Stimulated activated memory B cell treated with anti-CD40 and anti-IgM and Interleukin-4, amounts not matched to agents 10 μg/mL and 1 μg/mL and 100 μg/mL, for 72 hours (primary cell): ENCODE data around the gene NRP1.
"Not testable (repeated sequence)": the region's sequence is repeated elsewhere in the genome, so short reads cannot be mapped to it uniquely, and the experiment has no call there.

Source experiments
- ATAC-seq: fragments of 150-1000 bp; cut with Tn5 transposase; 2 replicates; pipeline ENCODE4 v1.10.0; 2021
- H3K27ac Mint-ChIP-seq: one replicate; pipeline ENCODE4 v1.8.0; 2022; ENCODE audit warnings: mild to moderate bottlenecking, mixed read lengths
- H3K27me3 Mint-ChIP-seq: one replicate; pipeline ENCODE4 v1.8.0; 2022; ENCODE audit warnings: mixed read lengths
- H3K36me3 Mint-ChIP-seq: one replicate; pipeline ENCODE4 v1.8.0; 2022; ENCODE audit warnings: mixed read lengths
- H3K4me1 Mint-ChIP-seq: one replicate; pipeline ENCODE4 v1.8.0; 2022; ENCODE audit warnings: mixed read lengths
- H3K4me3 Mint-ChIP-seq: one replicate; pipeline ENCODE4 v1.8.0; 2022; ENCODE audit warnings: mild to moderate bottlenecking, moderate library complexity, mixed read lengths
- H3K9me3 Mint-ChIP-seq: one replicate; pipeline ENCODE4 v1.8.0; 2022; ENCODE audit warnings: mixed read lengths

Gene NRP1

GRCh38 chr10:33314811-33315561 is 19.5 kb downstream of the NRP1 start:
- Mint-ChIP-seq H3K36me3 (no peaks in the 10 kb centered on the region), H3K4me3 (no peak overlapping the region), H3K27ac (no peak overlapping the region), H3K27me3 (peaks cover 20% of the 10 kb centered on the region), H3K9me3 (no peaks in the 10 kb centered on the region), H3K4me1 (no peaks in the 10 kb centered on the region)
- ATAC-seq, result no peak

GRCh38 chr10:33311640-33312039 is 22.8 kb downstream of the NRP1 start:
- ATAC-seq, result no peak
- H3K4me1 Mint-ChIP-seq, result no peaks in the 10 kb centered on the region
- no peaks in the 10 kb centered on the region for H3K9me3 Mint-ChIP-seq
- no peak overlapping the region for H3K4me3 Mint-ChIP-seq
- no peaks in the 10 kb centered on the region for H3K36me3 Mint-ChIP-seq
- H3K27me3 Mint-ChIP-seq, result peaks cover 20% of the 10 kb centered on the region
- no peak overlapping the region for H3K27ac Mint-ChIP-seq

- ATAC-seq, result no peak
- Mint-ChIP-seq H3K27me3 (peaks cover 14% of the 10 kb centered on the region), H3K9me3 (no peaks in the 10 kb centered on the region), H3K4me3 (no peak overlapping the region), H3K4me1 (no peaks in the 10 kb centered on the region), H3K36me3 (no peaks in the 10 kb centered on the region), H3K27ac (no peak overlapping the region)
These were observed 23.6 kb downstream of the NRP1 start for GRCh38 chr10:33310853-33311252.

- no peak overlapping the region for H3K27ac Mint-ChIP-seq
- no peaks in the 10 kb centered on the region for H3K9me3 Mint-ChIP-seq
- H3K36me3 Mint-ChIP-seq, result no peaks in the 10 kb centered on the region
- no peaks in the 10 kb centered on the region for H3K4me1 Mint-ChIP-seq
- no peak overlapping the region for H3K4me3 Mint-ChIP-seq
- no peaks in the 10 kb centered on the region for H3K27me3 Mint-ChIP-seq
- ATAC-seq, result no peak
These were observed 25.1 kb downstream of the NRP1 start for GRCh38 chr10:33309406-33309805.

- no peaks in the 10 kb centered on the region for H3K4me1 Mint-ChIP-seq
These were observed 26.6 kb downstream of the NRP1 start for GRCh38 chr10:33307835-33308234.

GRCh38 chr10:33306701-33307519 is 27.6 kb downstream of the NRP1 start:
- no peak overlapping the region for H3K4me3 Mint-ChIP-seq
- H3K36me3 Mint-ChIP-seq, result no peaks in the 10 kb centered on the region
- H3K4me1 Mint-ChIP-seq, result no peaks in the 10 kb centered on the region
- no peaks in the 10 kb centered on the region for H3K27me3 Mint-ChIP-seq
- no peaks in the 10 kb centered on the region for H3K9me3 Mint-ChIP-seq
- no peak overlapping the region for H3K27ac Mint-ChIP-seq
- no peak for ATAC-seq

More at GRCh38 chr10:33307835-33308234, 26.6 kb downstream of the NRP1 start:
- no peak for ATAC-seq
- Mint-ChIP-seq H3K4me3 (no peak overlapping the region), H3K9me3 (no peaks in the 10 kb centered on the region), H3K27ac (no peak overlapping the region), H3K36me3 (no peaks in the 10 kb centered on the region), H3K27me3 (no peaks in the 10 kb centered on the region)

- Mint-ChIP-seq H3K27me3 (no peaks in the 10 kb centered on the region), H3K36me3 (no peaks in the 10 kb centered on the region), H3K27ac (no peak overlapping the region), H3K4me1 (no peaks in the 10 kb centered on the region), H3K4me3 (no peak overlapping the region), H3K9me3 (no peaks in the 10 kb centered on the region)
- no peak for ATAC-seq
These were observed 28.3 kb downstream of the NRP1 start for GRCh38 chr10:33306126-33306525.

- no peak for ATAC-seq
- H3K27ac Mint-ChIP-seq, result no peak overlapping the region
- no peaks in the 10 kb centered on the region for H3K4me1 Mint-ChIP-seq
- H3K27me3 Mint-ChIP-seq, result no peaks in the 10 kb centered on the region
- no peak overlapping the region for H3K4me3 Mint-ChIP-seq
- no peaks in the 10 kb centered on the region for H3K36me3 Mint-ChIP-seq
- no peaks in the 10 kb centered on the region for H3K9me3 Mint-ChIP-seq
These were observed 29.8 kb downstream of the NRP1 start for GRCh38 chr10:33304423-33305225.

- Mint-ChIP-seq H3K36me3 (no peaks in the 10 kb centered on the region), H3K4me1 (no peaks in the 10 kb centered on the region), H3K27me3 (no peaks in the 10 kb centered on the region), H3K27ac (no peak overlapping the region), H3K9me3 (no peaks in the 10 kb centered on the region), H3K4me3 (no peak overlapping the region)
- ATAC-seq, result no peak
These were observed 30.5 kb downstream of the NRP1 start for GRCh38 chr10:33303988-33304387.

GRCh38 chr10:33302208-33302829 is 32.1 kb downstream of the NRP1 start:
- no peaks in the 10 kb centered on the region for H3K4me1 Mint-ChIP-seq
- no peaks in the 10 kb centered on the region for H3K36me3 Mint-ChIP-seq
- no peak overlapping the region for H3K27ac Mint-ChIP-seq
- no peak for ATAC-seq
- H3K9me3 Mint-ChIP-seq, result no peaks in the 10 kb centered on the region
- H3K27me3 Mint-ChIP-seq, result no peaks in the 10 kb centered on the region
- H3K4me3 Mint-ChIP-seq, result no peak overlapping the region

GRCh38 chr10:33301097-33301789 is 33.2 kb downstream of the NRP1 start:
- Mint-ChIP-seq H3K36me3 (no peaks in the 10 kb centered on the region), H3K4me1 (no peaks in the 10 kb centered on the region), H3K9me3 (no peaks in the 10 kb centered on the region)

GRCh38 chr10:33300544-33300943 is 33.9 kb downstream of the NRP1 start:
- ATAC-seq, H3K27me3 Mint-ChIP-seq, H3K4me3 Mint-ChIP-seq, H3K4me1 Mint-ChIP-seq, H3K36me3 Mint-ChIP-seq, H3K9me3 Mint-ChIP-seq, H3K27ac Mint-ChIP-seq: not testable (repeated sequence)

More at GRCh38 chr10:33301097-33301789, 33.2 kb downstream of the NRP1 start:
- Mint-ChIP-seq H3K27ac (no peak overlapping the region), H3K27me3 (no peaks in the 10 kb centered on the region), H3K4me3 (no peak overlapping the region)
- no peak for ATAC-seq

- H3K27ac Mint-ChIP-seq, result no peak overlapping the region
- no peaks in the 10 kb centered on the region for H3K36me3 Mint-ChIP-seq
- H3K27me3 Mint-ChIP-seq, result no peaks in the 10 kb centered on the region
- no peak for ATAC-seq
- no peak overlapping the region for H3K4me3 Mint-ChIP-seq
- H3K4me1 Mint-ChIP-seq, result no peaks in the 10 kb centered on the region
- H3K9me3 Mint-ChIP-seq, result no peaks in the 10 kb centered on the region
These were observed 35.6 kb downstream of the NRP1 start for GRCh38 chr10:33298893-33299292.

- Mint-ChIP-seq H3K4me1 (no peaks in the 10 kb centered on the region), H3K27me3 (no peaks in the 10 kb centered on the region), H3K27ac (no peak overlapping the region), H3K36me3 (no peaks in the 10 kb centered on the region), H3K9me3 (no peaks in the 10 kb centered on the region), H3K4me3 (no peak overlapping the region)
- no peak for ATAC-seq
These were observed 36.4 kb downstream of the NRP1 start for GRCh38 chr10:33298110-33298509.
